Ascending aorta (tissue), 2 donors: ENCODE results near the gene GLB1L3. TPM values are rescaled to one million over a fixed set of nuclear protein-coding genes. Genes with fewer than 3 reads are reported as not detected.

ENCODE experiments used
- DNase-seq, 2 donors: peaks; one replicate each; pipeline ENCODE4 v3.0.0-alpha.2; 2019; ENCODE audit warnings: low spot score in 2 of 2
- H3K27ac ChIP-seq, 2 donors: fragments of 200-600 bp; sonication (generic); one replicate each; pipeline ENCODE4 v1.5.1; 2016 to 2017; ENCODE audit warnings: mild to moderate bottlenecking in 1 of 2
- H3K27me3 ChIP-seq: fragments of 200-600 bp; sonication (generic); one replicate; pipeline ENCODE4 v1.5.1; 2017
- H3K36me3 ChIP-seq, 2 donors: fragments of 200-600 bp; sonication (generic); one replicate each; pipeline ENCODE4 v1.5.1; 2016
- H3K4me1 ChIP-seq, 2 donors: fragments of 200-600 bp; sonication (generic); one replicate each; pipeline ENCODE4 v1.5.1; 2016 to 2017; ENCODE audit warnings: mild to moderate bottlenecking in 1 of 2
- H3K4me3 ChIP-seq, 2 donors: fragments of 200-600 bp; sonication (generic); one replicate each; pipeline ENCODE4 v1.5.1; 2016 to 2017; ENCODE audit warnings: mild to moderate bottlenecking in 1 of 2
- H3K9me3 ChIP-seq, 2 donors: fragments of 200-600 bp; sonication (generic); one replicate each; pipeline ENCODE4 v1.5.1; 2016
- CTCF ChIP-seq, 3 experiments: fragments of 200-600 bp in 2 of 3; fragments of 450-650 bp in 1 of 3; sonication (generic) in 2 of 3; IDR thresholded peaks; one replicate each; pipeline ENCODE4 v1.5.1; 2016 to 2019; ENCODE audit warnings: antibody characterized with exemption in 3 of 3, mild to moderate bottlenecking in 1 of 3, moderate library complexity in 1 of 3
- intact Hi-C: fragments of 100-400 bp; cut with DNase I; formaldehyde crosslinking; loops from one replicate; pipeline ENCODE4 v1.15.1; 2023
- total RNA-seq: library from RNA; depleted of rRNA; stranded (reverse); fragments of >200 nt; gene quantifications from one replicate; pipeline ENCODE4 v1.1.0, GENCODE V29; 2016

Gene GLB1L3
- total RNA-seq, 1 donor from 2014 or later: not detected

GRCh38 chr11:134246100-134246499 lies 30.1 kb upstream of the GLB1L3 start:
- TF ChIP-seq CTCF (IDR thresholded peaks at IDR 0.05): no peak
- Histone ChIP-seq H3K4me1 (no peaks in the 10 kb centered on the region), H3K4me3 (no peak overlapping the region), H3K27ac (no peak overlapping the region), H3K9me3 (no peaks in the 10 kb centered on the region), H3K27me3 (no peaks in the 10 kb centered on the region), H3K36me3 (peaks cover 69 to 91% of the 10 kb centered on the region in 2 donors)
- intact Hi-C loops: no loop called here
- no peak for DNase-seq

GRCh38 chr11:134246678-134247077 lies 29.5 kb upstream of the GLB1L3 start:
- Histone ChIP-seq H3K9me3 (no peaks in the 10 kb centered on the region), H3K27ac (no peak overlapping the region), H3K4me3 (no peak overlapping the region), H3K4me1 (no peaks in the 10 kb centered on the region), H3K36me3 (peaks cover 65 to 86% of the 10 kb centered on the region in 2 donors), H3K27me3 (no peaks in the 10 kb centered on the region)
- TF ChIP-seq CTCF (IDR thresholded peaks at IDR 0.05): no peak
- no peak for DNase-seq
- intact Hi-C loops: no loop called here

- DNase-seq: no peak
- Histone ChIP-seq H3K9me3 (no peaks in the 10 kb centered on the region), H3K4me1 (peaks cover 0 to 4% of the 10 kb centered on the region in 2 donors), H3K27ac (no peak overlapping the region), H3K36me3 (peaks cover 44 to 64% of the 10 kb centered on the region in 2 donors), H3K4me3 (no peak overlapping the region), H3K27me3 (no peaks in the 10 kb centered on the region)
- TF ChIP-seq CTCF (IDR thresholded peaks at IDR 0.05): no peak
- intact Hi-C loops: no loop called here
Observed at GRCh38 chr11:134248910-134249480, 27.2 kb upstream of the GLB1L3 start.

- no peak for DNase-seq
- Histone ChIP-seq H3K27me3 (no peaks in the 10 kb centered on the region), H3K4me1 (peaks cover 0 to 15% of the 10 kb centered on the region in 2 donors), H3K27ac (no peak overlapping the region), H3K36me3 (peaks cover 33 to 52% of the 10 kb centered on the region in 2 donors), H3K9me3 (no peaks in the 10 kb centered on the region), H3K4me3 (no peak overlapping the region)
- no peak for TF ChIP-seq CTCF (IDR thresholded peaks at IDR 0.05)
- intact Hi-C loops: loop anchor here (5.0 kb wide), 1 partner anchor 298 kb away; no protein-coding TSS in a partner anchor
Observed at GRCh38 chr11:134250246-134250645, 25.9 kb upstream of the GLB1L3 start.

GRCh38 chr11:134250675-134251074 lies 25.5 kb upstream of the GLB1L3 start:
- Histone ChIP-seq H3K9me3 (no peaks in the 10 kb centered on the region), H3K36me3 (peaks cover 29 to 48% of the 10 kb centered on the region in 2 donors), H3K27ac (no peak overlapping the region), H3K4me3 (no peak overlapping the region), H3K27me3 (no peaks in the 10 kb centered on the region), H3K4me1 (peaks cover 0 to 15% of the 10 kb centered on the region in 2 donors)
- DNase-seq: no peak
- intact Hi-C loops: loop anchor here (5.0 kb wide), 1 partner anchor 298 kb away; no protein-coding TSS in a partner anchor
- no peak for TF ChIP-seq CTCF (IDR thresholded peaks at IDR 0.05)
